ENCODE results near the gene DNAJC11.
"Not testable (repeated sequence)": the region's sequence is repeated elsewhere in the genome, so short reads cannot be mapped to it uniquely, and the experiment has no call there.

The DNAJC11 gene

DNA sequence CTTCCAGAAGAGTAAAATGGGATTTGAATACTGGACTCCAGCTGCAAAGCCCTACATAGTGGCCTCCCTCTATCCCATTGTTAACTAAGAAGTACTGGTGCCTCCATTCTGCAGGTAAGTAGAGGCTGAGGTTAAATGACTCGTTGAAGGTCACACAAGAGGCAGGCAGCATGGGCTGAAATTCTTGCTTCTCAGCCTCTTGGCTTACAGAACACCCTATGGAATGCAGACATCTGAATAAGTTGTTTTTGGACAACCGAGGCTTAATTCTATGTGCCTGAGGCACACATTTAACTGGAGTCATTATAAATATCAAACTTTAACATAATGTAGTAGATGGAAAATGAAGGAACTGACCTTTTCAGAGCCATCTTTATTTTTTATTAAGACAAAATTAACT is 5.7 kb downstream of the DNAJC11 start:
- no peak for DNase-seq (ENCODE audit: low read depth)

DNA sequence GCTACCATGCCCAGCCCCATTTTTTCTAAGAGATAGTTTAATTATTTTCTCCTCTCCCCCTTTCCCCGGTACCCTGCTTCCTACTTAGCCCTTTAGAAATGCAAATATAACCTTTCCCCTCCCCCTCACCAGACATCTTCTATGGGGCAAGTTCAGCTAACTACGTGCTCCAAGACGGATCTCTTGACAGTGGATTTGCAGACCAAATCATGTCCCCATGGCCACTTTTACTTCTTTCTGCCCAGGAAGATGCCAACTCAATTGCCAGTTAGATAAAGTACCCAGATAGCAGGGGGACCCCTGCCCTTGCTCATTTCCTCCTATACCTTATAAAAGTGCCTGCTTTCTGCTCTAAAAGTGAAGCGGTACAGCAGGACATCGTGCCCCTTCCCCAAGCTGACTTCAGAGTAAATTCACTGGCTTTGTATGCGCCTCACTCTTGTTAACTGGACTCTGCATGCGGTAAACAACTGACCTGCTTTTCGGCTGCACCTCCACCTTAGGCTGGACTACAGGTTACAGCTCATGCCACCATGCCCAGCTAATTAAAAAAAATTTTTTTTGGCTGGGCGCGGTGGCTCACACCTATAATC is 7.4 kb downstream of the DNAJC11 start:
- DNase-seq (ENCODE audit: low read depth): no peak

DNA sequence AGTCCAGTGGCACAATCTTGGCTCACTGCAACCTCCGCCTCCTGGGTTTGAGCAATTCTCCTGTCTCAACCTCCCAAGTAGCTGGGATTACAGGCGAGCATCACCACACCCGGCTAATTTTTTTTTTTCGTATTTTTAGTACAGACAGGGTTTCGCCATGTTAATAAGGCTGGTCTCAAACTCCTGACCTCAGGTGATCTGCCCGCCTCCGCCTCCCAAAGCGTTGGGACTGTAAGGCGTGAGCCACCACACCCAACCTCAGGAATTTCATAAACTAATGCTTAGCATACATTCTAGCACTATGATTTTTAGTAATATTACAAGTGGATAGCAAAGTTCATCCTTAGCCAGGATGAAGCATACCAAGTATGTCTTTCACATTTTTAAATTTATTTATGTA is 8.7 kb downstream of the DNAJC11 start:
- DNase-seq (ENCODE audit: low read depth): no peak

DNA sequence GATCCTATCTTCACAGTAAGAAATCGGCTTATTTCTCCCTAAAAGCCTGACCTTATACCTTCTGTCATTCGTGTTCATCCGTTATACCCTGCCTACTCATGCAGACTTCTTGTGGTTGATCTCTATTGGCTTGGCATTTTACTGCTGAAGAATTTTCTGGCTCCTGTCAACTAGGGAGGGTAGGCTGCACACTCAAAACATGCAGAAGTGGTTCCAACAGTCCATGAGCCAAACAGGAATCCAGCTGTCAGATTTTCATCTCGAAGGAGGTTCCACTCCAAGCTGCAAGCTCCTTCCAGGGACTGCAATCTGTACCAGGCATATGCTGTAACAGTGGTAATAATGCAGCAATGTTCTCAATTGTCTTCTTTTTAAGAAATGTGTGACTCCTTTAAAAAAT is 10.1 kb downstream of the DNAJC11 start:
- no peak for DNase-seq (ENCODE audit: low read depth)

DNA sequence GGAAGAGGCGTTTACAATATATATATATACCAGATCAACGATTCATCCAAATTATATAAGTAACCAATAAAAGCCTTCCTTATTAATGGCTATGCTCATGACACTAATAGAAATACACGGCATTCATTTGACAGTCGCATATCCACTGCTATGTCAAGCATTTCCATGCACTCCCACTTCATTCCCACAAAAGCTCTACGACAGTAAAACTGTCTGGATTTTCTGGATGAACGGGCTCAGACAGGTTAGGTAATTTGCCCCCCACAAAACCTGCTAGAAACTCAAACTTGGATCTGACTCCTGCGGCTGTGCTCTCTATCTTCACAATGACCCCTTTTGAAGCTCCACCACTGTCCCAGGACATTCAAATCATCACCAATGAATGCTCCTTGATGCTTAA is 11.4 kb downstream of the DNAJC11 start:
- DNase-seq (ENCODE audit: low read depth): no peak

DNA sequence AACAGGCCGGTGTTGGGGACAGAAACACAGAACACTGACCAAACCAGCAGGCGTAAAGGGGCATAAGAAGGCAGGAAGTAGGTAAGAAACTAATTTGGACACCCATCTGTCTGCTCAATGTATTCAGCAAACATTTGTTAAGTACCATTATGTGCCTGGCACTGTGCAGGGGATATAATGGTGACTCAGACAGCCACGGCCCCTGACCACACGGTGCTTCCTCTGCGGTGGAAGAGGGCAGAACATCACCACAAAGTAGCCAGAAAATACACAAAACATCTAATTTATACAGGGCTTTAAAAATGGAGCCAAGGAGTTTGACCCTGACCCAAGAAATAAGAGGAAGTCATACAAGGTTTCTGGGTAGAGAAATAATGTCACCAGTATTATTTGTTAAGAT is 12.9 kb downstream of the DNAJC11 start:
- no peak for DNase-seq (ENCODE audit: low read depth)

DNA sequence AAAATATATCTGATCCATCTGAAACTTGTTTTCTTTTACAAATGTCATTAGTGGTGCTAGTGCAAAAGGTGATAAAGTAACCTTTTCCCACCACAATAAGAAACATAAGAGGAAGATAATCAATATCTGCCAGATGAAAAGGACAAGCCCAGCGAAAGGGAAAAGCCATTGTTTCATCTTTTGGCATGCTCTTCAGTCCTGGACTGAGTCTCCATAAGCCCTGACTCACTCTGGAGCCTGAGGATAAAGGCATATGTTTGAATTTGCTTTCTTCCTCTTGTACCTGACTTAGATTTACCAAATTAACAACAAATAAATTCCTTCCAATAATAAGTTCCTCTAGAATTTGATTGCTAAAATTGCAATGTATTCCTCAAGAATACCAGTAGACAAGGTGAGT is 13.6 kb downstream of the DNAJC11 start:
- no peak for DNase-seq (ENCODE audit: low read depth)

DNA sequence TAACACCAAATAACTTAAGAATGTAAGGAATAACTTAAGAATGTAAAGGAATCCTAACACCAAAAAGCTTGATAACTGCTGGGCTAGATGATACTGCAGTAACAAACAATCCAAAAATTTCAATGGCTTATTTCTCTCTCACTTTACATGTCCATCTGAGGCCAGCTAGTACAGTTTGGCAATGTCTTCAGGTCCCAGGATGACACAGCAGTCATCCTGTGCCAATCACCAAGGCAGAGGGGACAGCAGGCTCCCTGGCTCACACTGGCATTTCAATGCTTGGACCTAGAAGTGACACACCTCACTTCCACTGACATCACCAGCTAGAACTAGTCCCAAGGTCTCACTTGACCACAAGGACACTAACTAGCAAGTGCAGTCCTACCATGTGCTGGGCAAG is 15.3 kb downstream of the DNAJC11 start:
- DNase-seq (ENCODE audit: low read depth): no peak

DNA sequence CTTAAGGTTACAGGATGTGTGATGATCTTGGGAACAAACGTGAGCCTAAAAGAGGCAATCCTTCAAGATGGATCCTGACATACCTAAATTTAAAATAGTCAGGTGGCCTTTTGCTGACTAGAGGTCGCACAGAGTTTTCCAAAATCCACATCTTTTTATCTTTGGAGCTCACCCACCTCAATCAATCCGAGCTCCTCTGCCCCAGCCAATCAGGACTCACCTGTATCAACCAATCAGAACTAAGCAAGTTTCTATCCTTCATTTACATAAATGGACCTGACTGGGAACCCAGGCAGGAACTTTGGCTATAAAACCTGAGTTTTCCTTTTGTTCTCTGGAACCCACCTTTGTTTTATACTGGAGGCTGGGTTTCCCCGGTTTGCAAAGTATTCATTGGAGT is 16.2 kb downstream of the DNAJC11 start:
- DNase-seq (ENCODE audit: low read depth): no peak

DNA sequence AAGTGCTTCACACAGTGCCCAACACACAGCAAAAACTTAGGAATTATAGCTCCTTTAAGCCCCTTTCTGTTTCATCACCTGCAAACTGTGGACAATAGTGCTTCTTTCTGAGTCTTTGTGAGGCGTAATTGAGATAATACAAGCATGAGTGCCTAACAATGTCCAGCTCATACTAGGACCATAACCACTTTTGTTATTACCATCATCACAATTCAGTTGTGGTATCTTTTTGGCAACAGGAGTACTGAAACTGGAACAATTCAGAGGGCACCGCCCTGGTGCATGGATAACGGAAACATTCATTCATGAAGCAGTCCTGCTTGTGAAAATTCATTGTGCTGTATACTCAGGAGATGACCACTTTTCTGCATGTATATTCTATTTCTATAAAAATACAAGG is 18.2 kb downstream of the DNAJC11 start:
- DNase-seq (ENCODE audit: low read depth): no peak

DNA sequence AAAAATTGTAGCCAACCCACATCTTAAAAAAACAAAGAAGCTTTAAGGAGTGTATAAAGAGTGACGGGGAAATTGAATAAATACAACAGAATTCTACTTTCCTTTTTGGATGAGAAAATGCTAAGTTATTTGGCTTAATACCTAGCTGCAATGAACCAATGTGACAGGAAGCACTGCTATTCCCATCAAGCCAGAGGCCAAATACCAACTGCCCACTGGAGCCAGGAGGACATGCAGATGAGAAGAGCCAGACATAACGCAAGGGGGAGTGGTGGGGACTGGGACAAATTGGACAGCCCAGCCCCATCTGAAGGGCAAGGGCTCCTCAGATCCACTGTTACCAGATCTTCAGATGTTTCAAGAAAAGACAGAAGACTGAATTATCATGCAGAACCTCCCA is 25.7 kb downstream of the DNAJC11 start:
- no peak for DNase-seq (ENCODE audit: low read depth)

DNA sequence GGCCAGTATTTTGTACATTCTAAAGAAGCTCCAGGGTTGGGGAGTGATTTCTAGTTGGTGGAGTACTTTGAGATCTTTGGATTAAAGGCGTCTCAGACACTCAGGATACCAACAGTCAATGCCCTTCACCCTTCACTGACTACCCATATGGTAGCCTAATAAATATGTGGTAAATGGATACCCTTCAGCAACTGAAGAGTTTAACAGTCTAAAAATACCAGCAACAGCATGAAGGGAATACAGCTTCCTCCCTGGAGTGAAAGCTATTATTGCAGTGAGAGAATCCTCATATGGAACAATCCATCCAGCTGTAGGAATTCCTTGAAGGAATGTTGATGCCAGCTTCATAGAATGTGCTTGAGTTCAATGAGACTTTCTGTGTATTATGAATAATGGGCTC is 26.8 kb downstream of the DNAJC11 start:
- DNase-seq (ENCODE audit: low read depth): no peak

DNA sequence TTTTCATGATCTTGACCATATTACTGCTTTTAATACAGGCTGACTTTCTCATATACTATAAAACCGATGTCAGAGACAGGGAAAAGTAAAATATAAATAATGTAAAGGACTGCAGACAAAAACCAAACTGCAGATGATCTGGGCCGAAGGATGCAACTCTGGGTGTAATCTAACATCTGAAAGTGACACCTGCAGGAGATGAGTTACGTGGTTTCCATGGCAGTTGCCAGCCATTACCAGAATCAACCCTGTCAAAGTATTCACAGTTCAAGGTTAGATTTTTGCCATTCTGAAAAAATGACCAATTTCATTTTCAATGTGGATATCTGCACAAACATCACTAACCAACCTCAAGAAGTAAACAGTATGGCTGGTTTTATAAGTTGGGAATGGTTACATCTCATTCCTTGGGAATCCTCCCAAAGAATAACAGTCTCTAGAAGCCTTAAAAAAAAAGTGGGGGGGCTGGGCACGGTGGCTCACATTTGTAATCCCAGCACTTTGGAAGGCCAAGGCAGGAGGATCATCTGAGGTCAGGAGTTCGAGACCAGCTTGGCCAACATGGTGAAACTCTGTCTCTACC is 27.7 kb downstream of the DNAJC11 start:
- no peak for DNase-seq (ENCODE audit: low read depth)

DNA sequence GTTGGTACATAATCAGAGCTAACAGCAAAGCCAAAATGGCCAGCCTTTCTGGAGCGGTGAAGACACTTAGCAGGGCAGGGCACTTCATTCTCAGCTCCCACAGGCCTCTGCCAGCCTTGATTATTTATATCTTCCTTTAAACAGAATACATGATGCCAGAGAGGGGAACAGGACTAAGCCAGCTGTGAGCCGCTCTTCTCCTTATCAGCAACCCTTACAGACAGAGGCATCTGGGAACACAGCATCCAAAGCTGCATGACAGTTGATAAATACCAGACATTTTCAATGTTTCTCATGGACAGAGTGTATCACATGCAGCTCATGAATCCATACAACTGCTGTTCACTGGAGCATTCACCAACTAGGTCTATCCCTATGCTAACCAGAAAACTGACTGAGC is 29.1 kb downstream of the DNAJC11 start:
- no peak for DNase-seq (ENCODE audit: low read depth)

DNA sequence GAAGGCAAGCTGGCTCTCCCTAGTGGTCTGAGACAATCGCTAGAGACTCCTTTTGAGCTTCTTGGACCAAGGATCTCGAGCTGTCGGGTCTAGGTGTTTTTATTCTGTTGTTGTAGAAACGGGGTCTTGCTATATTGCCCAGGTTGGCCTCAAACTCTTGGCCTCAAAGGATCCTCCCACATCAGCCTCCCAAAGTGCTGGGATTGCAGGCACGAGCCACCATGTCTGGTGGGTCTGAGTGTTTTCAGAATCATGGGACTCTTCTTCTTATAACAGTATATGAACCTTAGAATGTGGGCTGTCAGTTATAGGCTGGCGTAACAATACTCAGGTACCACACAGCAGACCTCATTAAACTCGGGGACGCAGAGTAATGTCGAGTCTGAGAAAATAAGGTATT is 33.1 kb downstream of the DNAJC11 start:
- no peak for DNase-seq (ENCODE audit: low read depth)

DNA sequence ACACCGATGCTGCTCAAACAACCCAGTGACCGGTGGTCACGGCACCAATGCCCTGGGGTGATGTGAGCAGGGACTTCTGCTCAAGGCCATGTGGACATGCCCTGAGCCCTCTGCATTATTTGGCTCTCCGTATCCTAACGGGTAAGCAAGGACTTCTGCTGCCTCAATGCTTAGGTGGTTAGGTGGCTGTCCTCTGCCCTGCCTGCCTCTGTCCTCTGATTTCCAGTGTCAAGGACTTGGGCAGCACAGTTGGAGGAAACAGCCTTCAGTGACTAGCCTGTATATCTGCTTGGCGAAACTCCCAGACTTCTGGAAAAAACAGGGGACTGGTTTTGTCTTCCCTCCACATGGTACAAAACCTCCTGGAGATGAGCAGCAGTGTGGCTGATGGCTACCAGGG is 34.5 kb downstream of the DNAJC11 start:
- DNase-seq (ENCODE audit: low read depth): no peak

DNA sequence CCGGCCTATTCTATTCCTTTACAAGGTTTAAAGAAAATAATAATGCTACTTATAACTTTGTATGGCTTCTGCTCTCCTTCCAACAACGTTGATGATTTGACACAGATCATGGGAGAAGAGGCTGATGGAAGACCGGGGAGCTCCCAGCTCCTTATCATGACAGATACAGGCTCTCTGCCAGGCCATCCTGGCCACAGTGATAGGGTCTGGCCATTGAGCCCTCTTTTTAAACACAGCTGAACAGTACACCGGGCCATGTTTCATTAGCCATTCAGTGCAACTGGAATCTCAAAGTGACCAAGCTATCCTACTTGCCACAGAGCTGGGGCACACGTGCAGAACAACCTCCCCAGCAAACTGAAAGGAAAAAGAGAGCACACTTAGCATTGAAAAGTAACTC is 34.9 kb downstream of the DNAJC11 start:
- no peak for DNase-seq (ENCODE audit: low read depth)

DNA sequence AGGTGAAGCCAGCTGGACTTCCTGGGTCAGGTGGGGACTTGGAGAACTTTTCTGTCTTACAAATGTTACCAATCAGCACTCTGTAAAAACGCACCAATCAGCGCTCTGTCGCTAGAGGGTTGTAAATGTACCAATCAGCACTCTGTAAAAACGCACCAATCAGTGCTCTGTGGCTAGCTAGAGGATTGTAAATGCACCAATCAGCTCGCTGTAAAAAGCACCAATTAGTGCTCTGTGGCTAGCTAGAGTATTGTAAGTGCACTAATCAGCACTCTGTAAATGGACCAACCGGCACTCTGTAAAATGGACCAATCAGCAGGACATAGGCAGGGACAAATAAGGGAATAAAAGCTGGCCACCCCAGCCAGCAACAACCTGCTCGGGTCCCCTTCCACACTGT is 39.1 kb downstream of the DNAJC11 start:
- not testable (repeated sequence) for DNase-seq (ENCODE audit: low read depth)

DNA sequence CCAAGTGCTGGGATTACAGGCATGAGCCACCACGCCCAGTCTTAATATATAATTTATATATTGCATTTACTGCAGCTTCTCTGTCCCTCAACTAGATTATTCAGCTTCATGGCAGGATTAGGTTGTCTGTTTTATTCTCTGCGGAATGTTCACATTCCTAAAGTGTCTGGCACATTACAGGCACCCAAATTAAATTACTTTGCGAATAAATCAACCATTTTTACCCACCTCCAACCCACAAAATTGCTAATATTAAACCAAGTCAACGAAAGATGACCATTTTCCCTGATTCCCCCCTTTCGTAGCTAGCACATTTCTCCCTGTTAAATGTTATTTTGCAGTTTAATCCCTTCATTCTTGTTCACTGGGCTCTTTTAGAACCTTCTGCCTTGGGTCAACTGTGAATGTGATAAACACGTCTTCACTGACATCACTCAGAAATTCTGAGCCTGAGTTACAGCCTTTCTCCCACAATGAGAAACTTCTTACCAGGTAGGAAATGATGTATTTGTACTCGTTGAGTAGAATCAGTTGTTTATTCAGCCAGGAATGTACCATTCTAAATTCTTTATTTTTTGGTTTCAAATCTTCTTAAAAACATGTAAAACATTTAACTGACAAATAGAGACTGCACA is 41.1 kb downstream of the DNAJC11 start:
- DNase-seq (ENCODE audit: low read depth): no peak

DNA sequence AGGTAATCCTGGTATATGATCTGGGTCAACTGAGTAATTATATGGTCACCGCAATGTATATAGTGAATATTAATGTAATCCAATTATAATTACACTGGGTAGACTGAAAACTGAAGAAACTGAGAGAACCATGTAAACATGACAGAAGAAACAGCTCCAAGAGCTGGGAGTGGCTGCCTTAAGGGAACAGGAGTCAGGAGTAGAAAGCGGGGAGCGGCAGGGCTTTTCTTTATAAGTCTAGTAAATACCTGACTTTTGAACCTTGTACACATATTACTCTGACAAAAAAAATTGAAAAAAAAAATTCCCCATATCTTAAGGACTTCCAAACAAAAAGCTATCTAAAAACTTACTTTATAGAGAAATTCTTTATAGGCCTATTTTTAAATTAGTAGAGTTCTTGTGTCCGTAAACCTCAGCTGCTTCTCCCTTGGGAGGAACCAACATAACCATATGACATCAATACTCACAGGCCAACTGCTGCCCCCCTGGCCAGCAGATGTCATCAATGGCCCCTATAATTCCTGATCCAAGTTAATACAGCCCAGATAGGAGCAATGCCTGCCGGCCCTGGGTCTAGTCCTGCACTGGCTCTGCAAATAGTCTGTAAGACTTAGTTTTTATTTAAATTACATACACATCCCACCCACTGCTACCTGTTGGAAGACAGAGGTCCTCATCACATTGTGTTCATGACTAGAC is 43.1 kb downstream of the DNAJC11 start:
- no peak for DNase-seq (ENCODE audit: low read depth)

DNA sequence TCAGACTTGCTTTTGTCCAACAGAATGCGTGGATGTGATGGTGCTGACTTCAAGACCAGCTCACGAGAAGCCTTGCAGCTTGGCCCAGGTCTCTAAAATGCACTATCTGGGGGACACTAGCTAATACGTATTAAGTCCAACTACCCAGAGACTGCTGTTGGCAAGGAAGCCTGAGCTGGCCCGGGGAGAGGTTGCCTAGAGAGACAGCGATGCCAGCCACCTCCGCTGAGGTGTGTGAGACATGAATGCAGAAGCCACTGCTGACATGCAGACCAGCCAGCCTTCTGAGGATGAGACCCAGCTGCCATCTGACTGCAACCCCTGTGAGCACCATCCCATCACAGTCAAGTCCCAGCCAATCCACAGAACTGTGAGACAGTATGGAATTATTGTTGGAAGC is 44.5 kb downstream of the DNAJC11 start:
- DNase-seq (ENCODE audit: low read depth): no peak

DNA sequence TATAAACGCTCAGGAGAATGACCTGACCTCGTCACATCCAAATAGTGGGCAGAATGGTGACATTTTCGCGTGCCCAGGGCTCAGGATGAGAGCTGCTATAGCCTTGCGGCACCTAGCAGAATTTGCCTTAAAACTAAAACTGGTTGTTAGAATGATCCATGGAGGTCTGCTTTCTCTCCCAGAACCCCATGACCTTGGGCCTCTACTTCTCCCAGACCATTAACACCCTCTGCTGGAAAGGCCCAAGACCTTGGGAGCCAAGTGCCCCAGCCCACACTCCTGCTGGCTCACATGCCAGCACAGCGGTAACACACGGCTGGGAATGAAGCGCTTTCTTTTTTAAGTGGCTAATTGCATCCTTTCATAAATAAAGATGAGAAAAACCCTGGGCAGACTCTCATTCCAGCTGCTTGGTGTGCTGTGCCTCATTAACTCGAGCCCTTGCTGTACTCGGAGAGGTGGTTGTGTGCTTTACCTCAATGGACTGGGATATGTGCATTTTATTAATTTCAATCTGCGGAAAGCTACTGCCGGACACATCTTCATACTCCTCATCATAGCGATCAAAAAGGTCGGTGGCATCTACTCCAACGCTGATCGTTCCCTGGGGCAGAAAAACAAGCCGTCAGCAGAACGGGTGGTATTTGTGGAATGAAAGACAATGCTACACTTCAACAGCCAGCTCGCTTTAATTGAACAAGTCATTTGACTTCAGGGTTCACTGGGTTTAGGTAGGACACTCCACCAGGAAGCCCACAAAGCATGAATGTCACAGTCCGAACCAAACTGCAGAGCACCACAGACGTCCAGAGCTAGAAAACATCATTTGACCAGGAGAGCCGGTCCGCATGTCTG is 48.0 kb downstream of the DNAJC11 start:
- no peak for DNase-seq (ENCODE audit: low read depth)

DNA sequence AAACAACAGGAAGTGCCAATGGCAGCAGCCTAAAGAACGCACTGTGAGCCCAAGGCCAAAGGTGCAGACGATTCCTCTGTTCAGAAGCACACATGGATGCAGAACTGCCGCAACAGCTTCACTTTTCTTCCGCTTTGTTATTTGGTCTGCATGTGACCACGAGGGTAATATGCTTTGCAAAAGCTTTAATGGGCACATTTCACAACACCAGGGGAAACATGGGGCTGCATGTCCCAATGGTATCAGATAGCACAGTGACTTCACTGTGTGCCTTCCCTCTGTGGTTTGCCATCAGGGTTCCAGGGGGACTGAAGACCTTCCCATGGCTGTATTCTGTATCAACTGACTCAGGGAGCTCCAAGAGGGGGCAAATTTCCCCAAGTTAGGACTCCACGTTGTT is 48.6 kb downstream of the DNAJC11 start:
- DNase-seq (ENCODE audit: low read depth): no peak

Measured in stimulated activated CD8-positive, alpha-beta memory T cell treated with anti-CD3 and anti-CD28 coated beads, Interleukin-4, amount 100 ng/mL, for 24 hours (primary cell).